H9 (cell line): Measurements from ENCODE around the gene NOX5. TPM values are rescaled to one million over a fixed set of nuclear protein-coding genes. Genes with fewer than 3 reads are reported as not detected.

ENCODE experiments used
- DNase-seq: peaks from one replicate; pipeline ENCODE4 v3.0.0-alpha.2; 2017
- H2AFZ ChIP-seq: one replicate; pipeline ENCODE4 v1.6.1; 2013; ENCODE audit warnings: mild to moderate bottlenecking, low read length, control low read depth, moderate library complexity
- H2AK5ac ChIP-seq: 2 replicates; pipeline ENCODE4 v1.6.1; 2013; ENCODE audit warnings: low read length, control low read depth, mixed read lengths; ENCODE audit not compliant: insufficient read length
- H2BK120ac ChIP-seq: one replicate; pipeline ENCODE4 v1.6.1; 2013; ENCODE audit warnings: low read depth, mild to moderate bottlenecking, low read length, control low read depth, inconsistent platforms; ENCODE audit not compliant: poor library complexity, severe bottlenecking
- H2BK12ac ChIP-seq: 2 replicates; pipeline ENCODE4 v1.6.1; 2013; ENCODE audit warnings: low read length, control low read depth, mixed read lengths, low read depth; ENCODE audit not compliant: insufficient read length
- H2BK15ac ChIP-seq: 2 replicates; pipeline ENCODE4 v1.6.1; 2013; ENCODE audit warnings: low read depth, low read length, control low read depth
- H2BK20ac ChIP-seq: one replicate; pipeline ENCODE4 v1.6.1; 2013; ENCODE audit warnings: low read depth, mild to moderate bottlenecking, low read length, control low read depth, inconsistent platforms; ENCODE audit not compliant: poor library complexity, severe bottlenecking
- H2BK5ac ChIP-seq: 2 replicates; pipeline ENCODE4 v1.6.1; 2013; ENCODE audit warnings: low read length, control low read depth, mixed read lengths; ENCODE audit not compliant: insufficient read length
- H3K14ac ChIP-seq: 2 replicates; pipeline ENCODE4 v1.6.1; 2013; ENCODE audit warnings: low read length, control low read depth; ENCODE audit not compliant: insufficient read depth
- H3K18ac ChIP-seq: 2 replicates; pipeline ENCODE4 v1.6.1; 2013; ENCODE audit warnings: low read depth, mild to moderate bottlenecking, mixed read lengths, low read length, control low read depth; ENCODE audit not compliant: insufficient read length
- H3K23ac ChIP-seq: 2 replicates; pipeline ENCODE4 v1.6.1; 2013; ENCODE audit warnings: low read length, control low read depth, mixed read lengths, low read depth; ENCODE audit not compliant: insufficient read length
- H3K23me2 ChIP-seq: 2 replicates; pipeline ENCODE4 v1.6.1; 2013; ENCODE audit warnings: low read depth, mild to moderate bottlenecking, mixed read lengths, low read length, control low read depth; ENCODE audit not compliant: insufficient read length, poor library complexity, severe bottlenecking
- H3K27ac ChIP-seq: 2 replicates; pipeline ENCODE4 v1.5.1; 2013; ENCODE audit warnings: low read length, control low read depth, mixed read lengths, low read depth; ENCODE audit not compliant: insufficient read length
- H3K27me3 ChIP-seq: 2 replicates; pipeline ENCODE4 v1.6.1; 2013; ENCODE audit warnings: low read length, control low read depth, inconsistent platforms; ENCODE audit not compliant: insufficient read depth
- H3K4ac ChIP-seq: 2 replicates; pipeline ENCODE4 v1.6.1; 2013; ENCODE audit warnings: low read depth, mild to moderate bottlenecking, control low read depth, inconsistent platforms, low read length, moderate library complexity
- H3K4me1 ChIP-seq: 2 replicates; pipeline ENCODE4 v1.6.1; 2013; ENCODE audit warnings: low read length, control low read depth, inconsistent platforms; ENCODE audit not compliant: insufficient read depth
- H3K4me2 ChIP-seq: 2 replicates; pipeline ENCODE4 v1.6.1; 2013; ENCODE audit warnings: low read length, control low read depth, mixed read lengths; ENCODE audit not compliant: insufficient read length, insufficient read depth
- H3K56ac ChIP-seq: 2 replicates; pipeline ENCODE4 v1.6.1; 2013; ENCODE audit warnings: low read depth, mild to moderate bottlenecking, mixed read lengths, low read length, control low read depth; ENCODE audit not compliant: insufficient read length
- H3K79me1 ChIP-seq: 2 replicates; pipeline ENCODE4 v1.6.1; 2013; ENCODE audit warnings: low read depth, mild to moderate bottlenecking, moderate library complexity, low read length, control low read depth, inconsistent platforms; ENCODE audit not compliant: insufficient read depth, poor library complexity, severe bottlenecking
- H3K79me2 ChIP-seq: 2 replicates; pipeline ENCODE4 v1.6.1; 2013; ENCODE audit warnings: low read length, control low read depth, inconsistent platforms; ENCODE audit not compliant: insufficient read depth
- H3K9ac ChIP-seq: 2 replicates; pipeline ENCODE4 v1.6.1; 2013; ENCODE audit warnings: low read length, control low read depth, mixed read lengths; ENCODE audit not compliant: insufficient read length; ENCODE audit errors: extremely low read depth
- H3K9me3 ChIP-seq: one replicate; pipeline ENCODE4 v1.6.1; 2013; ENCODE audit warnings: low read depth, low read length, inconsistent platforms; ENCODE audit not compliant: control insufficient read depth
- H3T11ph ChIP-seq: one replicate; pipeline ENCODE4 v1.6.1; 2013; ENCODE audit warnings: mild to moderate bottlenecking, low read length, control low read depth, inconsistent platforms
- H4K20me1 ChIP-seq: one replicate; pipeline ENCODE4 v1.6.1; 2013; ENCODE audit not compliant: control insufficient read depth, insufficient read length, insufficient read depth
- H4K5ac ChIP-seq: 2 replicates; pipeline ENCODE4 v1.6.1; 2013; ENCODE audit warnings: low read depth, mild to moderate bottlenecking, mixed read lengths, low read length, control low read depth; ENCODE audit not compliant: insufficient read length
- H4K8ac ChIP-seq: replicated peaks from 2 replicates; pipeline ENCODE4 v1.6.1; 2013; ENCODE audit warnings: low read length, control low read depth, mixed read lengths, low read depth; ENCODE audit not compliant: insufficient read length
- H4K91ac ChIP-seq: 2 replicates; pipeline ENCODE4 v1.6.1; 2013; ENCODE audit warnings: low read depth, mild to moderate bottlenecking, moderate library complexity, mixed read lengths, low read length, control low read depth; ENCODE audit not compliant: insufficient read length
- H3K27ac Mint-ChIP-seq, 3 experiments: 2 replicates in 2 of 3; 3 replicates in 1 of 3; pipeline ENCODE4 v1.8.0; 2020 to 2021; ENCODE audit warnings: mixed read lengths in 3 of 3, mild to moderate bottlenecking in 1 of 3, moderate library complexity in 1 of 3
- H3K27me3 Mint-ChIP-seq: 2 replicates; pipeline ENCODE4 v1.8.0; 2021; ENCODE audit warnings: low read depth, mild to moderate bottlenecking, moderate library complexity, mixed read lengths
- H3K36me3 Mint-ChIP-seq, 3 experiments: 2 replicates in 2 of 3; 3 replicates in 1 of 3; pipeline ENCODE4 v1.8.0; 2020 to 2021; ENCODE audit warnings: low read depth in 3 of 3, mixed read lengths in 3 of 3; ENCODE audit not compliant: insufficient read depth in 1 of 3
- H3K4me1 Mint-ChIP-seq, 2 experiments: 2 replicates each; pipeline ENCODE4 v1.8.0; 2020; ENCODE audit warnings: mixed read lengths in 2 of 2
- H3K4me3 Mint-ChIP-seq, 2 experiments: 2 replicates in 1 of 2; 3 replicates in 1 of 2; pipeline ENCODE4 v1.8.0; 2020 to 2021; ENCODE audit warnings: mild to moderate bottlenecking in 2 of 2, mixed read lengths in 2 of 2, moderate library complexity in 1 of 2
- H3K9me3 Mint-ChIP-seq, 2 experiments: 2 replicates in 1 of 2; 3 replicates in 1 of 2; pipeline ENCODE4 v1.8.0; 2020; ENCODE audit warnings: mild to moderate bottlenecking in 2 of 2, mixed read lengths in 2 of 2, moderate library complexity in 1 of 2
- CTCF ChIP-seq: fragments of 200-600 bp; sonication (generic); conservative IDR thresholded peaks from 3 replicates; pipeline ENCODE4 v1.8.0; 2021; ENCODE audit warnings: antibody characterized with exemption, mild to moderate bottlenecking
- WGBS: extraction: QIAGEN DNeasy Blood & Tissue Kit; methylation state at CpG from one replicate; pipeline ENCODE4 v1.1.7; 2013; ENCODE audit warnings: missing lambda C conversion rate, low lambda C conversion rate, mixed read lengths; ENCODE audit not compliant: insufficient read length; ENCODE audit errors: extremely low coverage; 5-methylcytosine and 5-hydroxymethylcytosine counted together
- total RNA-seq: library from RNA; stranded (reverse); gene quantifications from 2 replicates; pipeline ENCODE4 v1.2.1, GENCODE V29; 2021

Gene NOX5
- total RNA-seq, 1 experiment from 2014 or later = 0.04 TPM

GRCh38 chr15:69025320-69025719 is 10.8 kb downstream of the NOX5 start:
- Mint-ChIP-seq H3K4me1 (peaks cover 20 to 23% of the 10 kb centered on the region in 2 experiments), H3K36me3 (no peaks in the 10 kb centered on the region; a peak in 2 of 7 replicates), H3K9me3 (no peaks in the 10 kb centered on the region; a peak in 1 of 5 replicates), H3K4me3 (no peak overlapping the region), H3K27ac (no peak overlapping the region), H3K27me3 (peaks cover 2% of the 10 kb centered on the region)
- Histone ChIP-seq H3K4ac (no peak overlapping the region), H3K27me3 (no peaks in the 10 kb centered on the region), H2BK5ac (no peak overlapping the region), H3K23ac (no peak overlapping the region), H2BK15ac (no peak overlapping the region), H3K23me2 (no peaks in the 10 kb centered on the region), H3K9me3 (no peaks in the 10 kb centered on the region), H3K4me1 (no peaks in the 10 kb centered on the region; the same call in 1 of the 2 replicates), H2BK12ac (no peak overlapping the region), H4K8ac (no peak overlapping the region), H3K18ac (no peak overlapping the region), H3K14ac (no peak overlapping the region), H3K79me2 (no peaks in the 10 kb centered on the region; the same call in 1 of the 2 replicates), H3K79me1 (no peaks in the 10 kb centered on the region), H4K91ac (no peak overlapping the region), H3K56ac (no peak overlapping the region), H2AK5ac (no peak overlapping the region), H4K20me1 (no peaks in the 10 kb centered on the region), H2BK20ac (no peak overlapping the region), H2AFZ (no peak overlapping the region), H3T11ph (no peak overlapping the region), H3K27ac (no peak overlapping the region), H4K5ac (no peak overlapping the region), H3K9ac (no peak overlapping the region), H3K4me2 (no peak overlapping the region), H2BK120ac (no peak overlapping the region)
- DNase-seq = no peak
- TF ChIP-seq CTCF = no peak
- no CpG with 5 or more reads among the region's 5 CpGs for WGBS
